GM12878 (cell line): Measurements from ENCODE around the gene TANC1.

ENCODE experiments used
- ATF7 ChIP-seq: fragments of 450-650 bp; IDR thresholded peaks from 2 replicates; pipeline ENCODE4 v1.6.1; 2016; ENCODE audit warnings: low read depth, mild to moderate bottlenecking
- CBX3 ChIP-seq: fragments of 200-600 bp; sonication (generic); IDR thresholded peaks from 2 replicates; pipeline ENCODE4 v1.6.1; 2016; ENCODE audit warnings: low read depth, borderline replicate concordance
- EZH2 ChIP-seq: IDR thresholded peaks from 2 replicates; pipeline ENCODE4 v1.6.1; 2012; ENCODE audit warnings: low read depth, mild to moderate bottlenecking, control low read depth, inconsistent platforms, low read length, borderline replicate concordance; ENCODE audit not compliant: control insufficient read depth
- MEF2A ChIP-seq: IDR thresholded peaks from 2 replicates; pipeline ENCODE4 v1.6.1; 2011; ENCODE audit warnings: low read depth, mild to moderate bottlenecking, low read length, moderate library complexity; ENCODE audit not compliant: insufficient read depth
- TAF1 ChIP-seq: IDR thresholded peaks from 2 replicates; pipeline ENCODE4 v1.6.1; 2011; ENCODE audit warnings: mild to moderate bottlenecking, low read depth, low read length, borderline replicate concordance
- USF2 ChIP-seq: IDR thresholded peaks from 2 replicates; pipeline ENCODE4 v1.6.1; 2011; ENCODE audit warnings: low read depth, low read length, improper control_type of control experiment, borderline replicate concordance
- YY1 ChIP-seq: IDR thresholded peaks from 2 replicates; pipeline ENCODE4 v1.6.1; 2011; ENCODE audit warnings: low read depth, mild to moderate bottlenecking, low read length
- TF ChIP-seq, protein P1 (sequence below), 3 experiments: IDR thresholded peaks in 2 of 3; conservative IDR thresholded peaks in 1 of 3; 2 replicates each; pipeline ENCODE4 v1.5.1; 2011; ENCODE audit warnings: low read depth in 3 of 3, low read length in 3 of 3, mild to moderate bottlenecking in 3 of 3, control low read depth in 2 of 3, moderate library complexity in 2 of 3, inconsistent platforms in 1 of 3, mixed read lengths in 1 of 3; ENCODE audit not compliant: control insufficient read depth in 2 of 3, insufficient read depth in 1 of 3; ENCODE audit errors: extremely low read depth in 1 of 3

- TF ChIP-seq USF2 (no peak), EZH2 (no peak), CBX3 (no peak), YY1 (no peak), TAF1 (no peak), ATF7 (no peak), MEF2A (no peak)
- TF ChIP-seq, protein P1, sequence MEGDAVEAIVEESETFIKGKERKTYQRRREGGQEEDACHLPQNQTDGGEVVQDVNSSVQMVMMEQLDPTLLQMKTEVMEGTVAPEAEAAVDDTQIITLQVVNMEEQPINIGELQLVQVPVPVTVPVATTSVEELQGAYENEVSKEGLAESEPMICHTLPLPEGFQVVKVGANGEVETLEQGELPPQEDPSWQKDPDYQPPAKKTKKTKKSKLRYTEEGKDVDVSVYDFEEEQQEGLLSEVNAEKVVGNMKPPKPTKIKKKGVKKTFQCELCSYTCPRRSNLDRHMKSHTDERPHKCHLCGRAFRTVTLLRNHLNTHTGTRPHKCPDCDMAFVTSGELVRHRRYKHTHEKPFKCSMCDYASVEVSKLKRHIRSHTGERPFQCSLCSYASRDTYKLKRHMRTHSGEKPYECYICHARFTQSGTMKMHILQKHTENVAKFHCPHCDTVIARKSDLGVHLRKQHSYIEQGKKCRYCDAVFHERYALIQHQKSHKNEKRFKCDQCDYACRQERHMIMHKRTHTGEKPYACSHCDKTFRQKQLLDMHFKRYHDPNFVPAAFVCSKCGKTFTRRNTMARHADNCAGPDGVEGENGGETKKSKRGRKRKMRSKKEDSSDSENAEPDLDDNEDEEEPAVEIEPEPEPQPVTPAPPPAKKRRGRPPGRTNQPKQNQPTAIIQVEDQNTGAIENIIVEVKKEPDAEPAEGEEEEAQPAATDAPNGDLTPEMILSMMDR (IDR thresholded peaks at IDR 0.05 in 2 of 3, conservative IDR thresholded peaks at IDR 0.05 in 1 of 3; ENCODE audit: control insufficient read depth in 2 of 3, extremely low read depth in 1 of 3, insufficient read depth in 1 of 3, low read depth in 3 of 3, low read length in 3 of 3) = no peak
Measured at GRCh38 chr2:158995677-158996049, 27.2 kb downstream of the TANC1 start.
